ENCODE data around the gene YLPM1.
A peak's percentile ranks its signal among the peaks of the same experiment; 100 is the strongest.
"Not testable (repeated sequence)": the region's sequence is repeated elsewhere in the genome, so short reads cannot be mapped to it uniquely, and the experiment has no call there.

Gene YLPM1

DNA sequence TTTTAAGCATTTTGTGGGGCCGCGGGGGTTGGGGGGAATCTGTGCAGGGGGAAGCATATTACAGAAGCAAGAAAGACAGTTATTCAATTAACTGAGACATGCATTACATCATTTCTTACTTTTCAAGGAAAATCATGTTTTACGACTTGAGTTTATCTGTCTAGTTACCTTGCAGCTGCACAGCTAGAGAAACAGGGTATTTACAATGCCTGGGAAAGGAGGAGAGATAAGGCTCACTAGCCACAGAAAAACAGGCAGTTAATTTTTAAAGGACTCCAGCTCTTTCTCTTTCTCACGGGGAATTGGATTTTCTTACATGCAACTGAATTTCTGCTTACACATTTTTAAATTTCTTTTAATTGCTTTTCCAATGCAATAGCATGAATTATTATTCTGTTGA lies 28.0 kb upstream of the YLPM1 start:
- H3K4me3 ChIP-seq (ENCODE audit: low read length) = no peak overlapping the region
- TF ChIP-seq, protein P1, sequence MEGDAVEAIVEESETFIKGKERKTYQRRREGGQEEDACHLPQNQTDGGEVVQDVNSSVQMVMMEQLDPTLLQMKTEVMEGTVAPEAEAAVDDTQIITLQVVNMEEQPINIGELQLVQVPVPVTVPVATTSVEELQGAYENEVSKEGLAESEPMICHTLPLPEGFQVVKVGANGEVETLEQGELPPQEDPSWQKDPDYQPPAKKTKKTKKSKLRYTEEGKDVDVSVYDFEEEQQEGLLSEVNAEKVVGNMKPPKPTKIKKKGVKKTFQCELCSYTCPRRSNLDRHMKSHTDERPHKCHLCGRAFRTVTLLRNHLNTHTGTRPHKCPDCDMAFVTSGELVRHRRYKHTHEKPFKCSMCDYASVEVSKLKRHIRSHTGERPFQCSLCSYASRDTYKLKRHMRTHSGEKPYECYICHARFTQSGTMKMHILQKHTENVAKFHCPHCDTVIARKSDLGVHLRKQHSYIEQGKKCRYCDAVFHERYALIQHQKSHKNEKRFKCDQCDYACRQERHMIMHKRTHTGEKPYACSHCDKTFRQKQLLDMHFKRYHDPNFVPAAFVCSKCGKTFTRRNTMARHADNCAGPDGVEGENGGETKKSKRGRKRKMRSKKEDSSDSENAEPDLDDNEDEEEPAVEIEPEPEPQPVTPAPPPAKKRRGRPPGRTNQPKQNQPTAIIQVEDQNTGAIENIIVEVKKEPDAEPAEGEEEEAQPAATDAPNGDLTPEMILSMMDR (IDR thresholded peaks at IDR 0.05; ENCODE audit: insufficient read depth, low read depth, low read length, missing control alignments) = no peak
- no peak for DNase-seq (ENCODE audit: low read depth)

DNA sequence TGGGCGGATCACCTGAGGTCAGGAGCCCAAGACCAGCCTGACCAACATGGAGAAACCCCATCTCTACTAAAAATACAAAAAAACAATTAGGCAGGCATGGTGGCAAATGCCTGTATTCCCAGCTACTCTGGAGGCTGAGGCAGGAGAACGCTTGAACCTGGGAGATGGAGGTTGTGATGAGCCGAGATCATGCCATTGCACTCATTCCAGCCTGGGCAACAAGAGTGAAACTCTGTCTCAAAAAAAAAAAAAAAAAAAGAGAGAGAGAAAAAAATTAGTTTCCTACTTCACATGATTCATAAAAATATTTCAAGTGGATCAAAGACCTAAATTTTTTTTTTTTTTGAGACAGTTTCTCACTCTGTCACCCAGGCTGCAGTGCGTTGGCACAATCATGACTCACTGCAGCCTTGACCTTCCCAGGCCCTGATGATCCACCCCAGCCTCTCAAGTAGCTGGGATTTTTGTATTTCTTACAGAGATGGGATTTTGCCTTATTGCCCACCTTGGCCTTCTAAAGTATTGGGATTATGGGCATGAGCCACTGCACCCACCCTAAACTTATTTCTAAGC lies 25.3 kb upstream of the YLPM1 start:
- H3K4me3 ChIP-seq (ENCODE audit: low read length) = no peak overlapping the region
- TF ChIP-seq, protein P1 (IDR thresholded peaks at IDR 0.05; ENCODE audit: insufficient read depth, low read depth, low read length, missing control alignments) = no peak
- DNase-seq (ENCODE audit: low read depth) = peak; percentile 12

DNA sequence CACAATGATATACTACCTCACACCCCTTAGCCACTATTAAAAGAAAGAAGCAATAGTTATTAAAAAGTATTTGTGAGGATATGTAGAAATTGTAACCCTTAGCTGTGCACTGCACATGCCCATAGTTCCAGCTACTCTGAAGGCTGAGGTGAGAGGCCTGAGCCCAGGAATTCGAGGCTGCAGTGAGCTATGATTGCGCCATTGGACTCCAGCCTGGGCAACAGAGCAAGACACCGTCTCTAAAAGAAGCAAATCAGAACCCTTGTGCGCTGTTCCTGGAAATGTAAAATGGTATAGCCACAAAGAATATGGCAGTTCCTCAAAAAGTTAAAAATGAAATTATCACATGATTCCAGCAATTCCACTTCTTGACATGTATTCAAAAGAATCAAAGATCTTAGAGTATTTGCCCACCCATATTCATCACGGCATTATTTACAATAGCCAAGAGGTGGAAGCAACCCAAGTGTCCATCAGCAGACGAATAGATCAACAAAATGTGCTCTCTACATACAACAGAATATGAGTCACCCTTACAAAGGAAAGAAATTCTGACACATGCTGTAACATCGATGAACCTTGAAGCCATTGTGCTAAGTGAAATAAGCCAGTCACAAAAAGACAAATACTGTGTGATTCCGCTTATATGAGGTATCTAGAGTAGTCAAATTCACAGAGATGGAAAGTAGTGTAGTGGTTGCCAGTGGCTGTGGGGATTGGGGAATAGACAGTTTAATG lies 23.7 kb upstream of the YLPM1 start:
- TF ChIP-seq, protein P1 (IDR thresholded peaks at IDR 0.05; ENCODE audit: insufficient read depth, low read depth, low read length, missing control alignments) = no peak
- DNase-seq (ENCODE audit: low read depth) = peak; percentile 55
- H3K4me3 ChIP-seq (ENCODE audit: low read length) = no peak overlapping the region

DNA sequence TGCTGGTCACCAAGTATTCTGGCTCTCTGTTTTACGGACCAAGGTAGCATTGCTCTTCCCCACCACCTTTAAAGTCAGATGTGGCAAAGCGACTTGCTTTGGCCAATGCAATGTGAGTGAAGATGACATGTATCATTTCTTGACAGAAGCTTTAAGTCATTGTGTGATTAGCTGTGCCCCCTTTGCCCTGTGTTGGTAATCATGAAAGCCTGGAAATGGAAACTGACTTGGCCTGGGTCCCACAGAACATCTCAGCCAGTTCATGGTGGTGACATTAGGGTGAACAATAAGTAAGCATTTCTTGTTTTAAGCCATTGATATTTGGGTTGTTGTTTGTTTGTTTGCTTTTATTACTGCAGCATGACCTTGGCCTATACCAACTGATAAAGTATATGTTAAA lies 15.9 kb upstream of the YLPM1 start:
- TF ChIP-seq, protein P1 (IDR thresholded peaks at IDR 0.05; ENCODE audit: insufficient read depth, low read depth, low read length, missing control alignments) = no peak
- no peak overlapping the region for H3K4me3 ChIP-seq (ENCODE audit: low read length)
- DNase-seq (ENCODE audit: low read depth) = no peak

DNA sequence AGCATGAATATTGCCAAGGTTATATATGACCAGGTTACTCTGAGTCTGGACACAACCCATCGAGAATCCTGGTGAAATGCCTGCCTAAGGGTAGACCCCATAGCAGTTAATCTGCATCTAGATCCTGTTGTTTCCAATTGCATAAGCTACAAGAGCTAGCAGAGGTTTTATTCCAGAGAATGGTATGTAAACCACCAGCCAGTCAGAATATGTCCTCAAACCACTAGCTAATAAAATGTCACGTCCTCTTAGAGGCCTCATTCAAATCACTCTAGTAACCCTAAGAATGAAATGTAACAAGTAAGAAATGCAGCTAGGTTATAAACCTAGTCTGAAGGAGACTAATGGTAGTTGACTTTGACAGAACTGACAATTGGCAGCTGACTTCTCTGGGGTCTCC lies 9.0 kb upstream of the YLPM1 start:
- no peak for DNase-seq (ENCODE audit: low read depth)
- TF ChIP-seq, protein P1 (IDR thresholded peaks at IDR 0.05; ENCODE audit: insufficient read depth, low read depth, low read length, missing control alignments) = no peak
- no peak overlapping the region for H3K4me3 ChIP-seq (ENCODE audit: low read length)

DNA sequence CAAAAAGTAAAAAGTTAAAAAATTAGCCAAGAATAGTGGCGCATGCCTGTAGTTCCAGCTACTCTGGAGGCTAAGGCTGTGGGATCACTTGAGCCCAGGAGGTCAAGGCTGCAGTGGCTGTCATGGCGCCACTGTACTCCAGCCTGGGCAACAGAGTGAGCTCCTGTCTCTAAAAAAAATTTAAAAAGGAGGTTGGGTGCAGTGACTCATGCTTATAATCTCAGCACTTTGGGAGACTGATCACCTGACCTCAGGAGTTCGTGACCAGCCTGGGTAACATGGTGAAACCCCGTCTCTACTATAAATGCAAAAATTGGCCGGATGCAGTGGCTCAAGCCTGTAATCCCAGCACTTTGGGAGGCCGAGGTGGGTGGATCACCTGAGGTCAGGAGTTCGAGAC lies 8.2 kb upstream of the YLPM1 start:
- TF ChIP-seq, protein P1 (IDR thresholded peaks at IDR 0.05; ENCODE audit: insufficient read depth, low read depth, low read length, missing control alignments) = no peak
- DNase-seq (ENCODE audit: low read depth) = no peak
- H3K4me3 ChIP-seq (ENCODE audit: low read length) = no peak overlapping the region

DNA sequence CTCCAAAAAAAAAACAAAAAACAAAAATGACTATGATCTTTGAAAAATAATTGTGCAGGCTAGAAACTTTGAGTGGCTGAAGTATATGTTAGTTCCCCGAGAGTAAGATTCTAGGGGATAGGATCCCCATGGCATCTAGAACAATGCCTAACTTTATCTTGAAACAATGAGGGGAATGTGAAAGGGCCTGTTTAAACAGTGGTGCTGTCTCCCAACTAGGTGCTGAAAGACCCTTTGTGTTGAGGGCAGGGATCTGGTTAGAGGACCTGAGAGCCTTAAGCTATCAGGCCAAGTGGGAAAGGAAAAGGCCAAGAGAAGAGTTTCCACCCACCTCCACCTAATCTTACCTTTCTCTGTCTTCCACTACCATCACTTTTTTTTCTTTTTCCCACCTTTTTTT lies 6.8 kb upstream of the YLPM1 start:
- DNase-seq (ENCODE audit: low read depth) = no peak
- no peak overlapping the region for H3K4me3 ChIP-seq (ENCODE audit: low read length)
- TF ChIP-seq, protein P1 (IDR thresholded peaks at IDR 0.05; ENCODE audit: insufficient read depth, low read depth, low read length, missing control alignments) = no peak

GRCh38 chr14:74758505-74758904 lies 4.6 kb upstream of the YLPM1 start:
- not testable (repeated sequence) for H3K4me3 ChIP-seq (ENCODE audit: low read length); DNase-seq (ENCODE audit: low read depth)

All from epithelial cell of esophagus (primary cell).